ENCODE results near the gene HPCA.
"Not testable (repeated sequence)": the region's sequence is repeated elsewhere in the genome, so short reads cannot be mapped to it uniquely, and the experiment has no call there.

Gene HPCA

DNA sequence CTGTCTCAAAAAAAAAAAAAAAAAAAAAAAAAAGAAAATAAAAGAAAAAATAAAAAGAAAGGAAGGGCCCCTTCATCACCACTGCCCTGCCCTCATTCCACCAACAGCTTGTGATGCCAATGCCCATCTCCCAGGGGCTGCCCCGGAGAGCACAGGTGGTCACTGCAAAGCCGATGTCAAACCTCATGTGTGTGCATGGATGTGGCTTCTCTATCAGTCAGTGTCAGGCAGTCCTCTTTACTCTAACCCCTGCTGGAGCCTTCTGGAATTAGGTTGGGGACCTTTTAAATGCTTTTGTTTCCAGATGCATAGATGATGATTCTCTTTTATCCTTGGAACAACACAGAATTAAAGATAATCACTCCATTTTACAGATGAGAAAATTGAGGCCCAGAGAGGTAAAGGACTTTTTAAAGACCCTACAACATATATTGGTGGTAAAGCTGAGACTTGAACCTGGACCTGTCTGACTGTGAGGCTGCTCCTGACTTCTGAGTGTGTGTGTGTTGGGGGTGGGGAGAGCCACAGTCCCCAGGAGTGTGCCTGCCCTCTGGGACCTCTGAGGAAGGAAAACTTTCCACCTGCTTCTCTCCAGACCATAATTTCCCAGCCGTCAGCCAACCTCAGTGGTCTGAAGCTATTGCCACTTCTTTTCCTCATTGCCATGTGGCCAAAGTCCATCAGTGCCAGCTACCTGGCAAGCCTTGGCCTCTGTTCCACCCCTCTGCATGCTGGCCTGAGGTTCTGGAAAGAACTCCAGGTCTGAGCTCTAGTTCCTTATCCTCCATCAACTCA is 17.9 kb downstream of the HPCA start:
- no peak for DNase-seq

DNA sequence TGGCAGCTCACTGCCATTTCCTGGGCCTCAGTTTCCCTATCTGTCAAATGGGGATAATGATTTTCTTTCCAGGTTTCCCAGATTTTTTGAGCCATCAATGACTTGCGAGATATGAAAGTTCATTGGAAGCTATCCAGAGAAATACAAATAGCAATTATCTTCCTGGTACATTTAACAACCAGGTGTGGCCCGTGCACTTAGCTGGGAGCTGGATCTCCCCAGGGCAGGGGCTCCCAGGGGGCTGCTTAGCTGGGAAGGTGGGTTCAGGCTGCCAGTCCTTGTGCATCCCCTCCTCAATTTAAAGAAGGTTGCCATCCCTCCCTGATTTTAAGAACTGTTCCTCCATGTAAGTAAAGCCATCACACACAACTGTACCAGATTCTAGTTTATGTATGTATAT is 18.5 kb downstream of the HPCA start:
- DNase-seq = no peak

DNA sequence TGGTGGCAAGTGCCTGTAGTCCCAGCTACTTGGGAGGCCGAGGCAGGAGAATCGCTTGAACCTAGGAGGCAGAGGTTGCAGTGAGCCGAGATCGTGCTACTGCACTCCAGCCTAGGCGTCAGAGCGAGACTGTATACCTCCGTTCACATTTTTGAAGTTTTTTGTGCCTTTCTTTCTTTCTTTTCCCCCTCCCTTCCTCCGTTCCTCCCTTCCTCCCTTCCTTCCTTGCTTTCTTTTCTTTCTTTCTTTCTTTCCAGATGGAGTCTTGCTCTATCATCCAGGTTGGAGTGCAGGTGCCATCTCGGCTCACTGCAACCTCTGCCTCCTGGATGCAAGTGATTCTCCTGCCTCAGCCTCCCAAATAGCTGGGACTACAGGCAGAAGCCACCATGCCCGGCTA is 19.3 kb downstream of the HPCA start:
- DNase-seq = not testable (repeated sequence)

DNA sequence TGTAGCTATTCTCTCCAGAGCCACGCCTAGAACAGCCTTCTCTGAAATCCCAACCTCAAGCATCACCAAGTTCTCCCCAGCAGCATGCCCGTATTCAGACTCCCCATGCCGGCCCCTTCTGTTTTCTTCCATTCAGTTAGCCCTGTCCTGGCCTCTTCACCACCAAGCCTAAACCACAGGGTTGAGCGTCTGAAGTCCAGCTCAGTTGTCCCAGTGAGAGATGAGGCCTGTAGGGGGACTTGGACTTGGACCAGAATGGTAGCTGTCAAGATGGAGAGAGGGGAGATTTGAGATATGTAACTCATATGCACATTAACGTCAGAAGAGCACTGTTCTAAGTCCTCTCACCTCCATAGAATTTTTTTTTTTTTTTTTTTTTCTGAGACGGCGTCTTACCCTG is 20.4 kb downstream of the HPCA start:
- no peak for DNase-seq

DNA sequence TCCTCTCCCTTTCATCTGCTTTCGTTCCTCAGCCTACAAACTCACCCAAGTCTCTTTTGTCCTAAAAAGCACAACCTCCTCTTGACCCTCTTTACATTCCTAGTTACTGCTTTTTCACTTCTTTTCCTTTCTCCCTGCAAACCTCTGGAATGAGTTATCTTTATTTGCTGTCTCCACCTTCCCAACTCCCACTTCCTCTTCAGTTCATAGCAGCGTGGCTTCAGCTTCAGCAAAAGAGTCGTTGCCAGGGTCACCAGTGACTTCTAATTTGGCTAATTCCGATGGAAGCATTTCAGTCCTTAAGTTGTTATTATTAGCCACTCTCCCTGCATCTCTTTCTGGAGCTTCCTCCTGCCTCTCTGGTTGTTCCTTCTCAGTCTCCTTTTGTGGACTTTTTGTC is 21.1 kb downstream of the HPCA start:
- DNase-seq = no peak

DNA sequence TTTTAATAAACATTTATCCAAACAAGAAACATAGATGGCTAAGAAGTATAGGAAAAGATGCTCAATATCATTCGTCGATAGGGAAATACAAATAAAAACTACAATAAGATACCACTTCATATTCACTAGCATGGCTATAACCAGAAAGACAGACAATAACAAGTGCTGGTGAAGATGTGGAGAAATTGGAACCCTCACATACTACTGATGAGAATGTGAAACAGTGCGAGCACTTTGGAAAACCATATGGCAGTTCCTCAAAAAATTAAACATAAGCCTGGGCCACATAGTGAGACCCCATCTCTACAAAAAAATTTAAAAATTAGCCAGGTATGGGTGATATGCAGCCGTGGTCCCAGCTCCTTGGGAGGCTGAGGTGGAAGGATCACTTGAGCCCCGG is 24.0 kb downstream of the HPCA start:
- no peak for DNase-seq

DNA sequence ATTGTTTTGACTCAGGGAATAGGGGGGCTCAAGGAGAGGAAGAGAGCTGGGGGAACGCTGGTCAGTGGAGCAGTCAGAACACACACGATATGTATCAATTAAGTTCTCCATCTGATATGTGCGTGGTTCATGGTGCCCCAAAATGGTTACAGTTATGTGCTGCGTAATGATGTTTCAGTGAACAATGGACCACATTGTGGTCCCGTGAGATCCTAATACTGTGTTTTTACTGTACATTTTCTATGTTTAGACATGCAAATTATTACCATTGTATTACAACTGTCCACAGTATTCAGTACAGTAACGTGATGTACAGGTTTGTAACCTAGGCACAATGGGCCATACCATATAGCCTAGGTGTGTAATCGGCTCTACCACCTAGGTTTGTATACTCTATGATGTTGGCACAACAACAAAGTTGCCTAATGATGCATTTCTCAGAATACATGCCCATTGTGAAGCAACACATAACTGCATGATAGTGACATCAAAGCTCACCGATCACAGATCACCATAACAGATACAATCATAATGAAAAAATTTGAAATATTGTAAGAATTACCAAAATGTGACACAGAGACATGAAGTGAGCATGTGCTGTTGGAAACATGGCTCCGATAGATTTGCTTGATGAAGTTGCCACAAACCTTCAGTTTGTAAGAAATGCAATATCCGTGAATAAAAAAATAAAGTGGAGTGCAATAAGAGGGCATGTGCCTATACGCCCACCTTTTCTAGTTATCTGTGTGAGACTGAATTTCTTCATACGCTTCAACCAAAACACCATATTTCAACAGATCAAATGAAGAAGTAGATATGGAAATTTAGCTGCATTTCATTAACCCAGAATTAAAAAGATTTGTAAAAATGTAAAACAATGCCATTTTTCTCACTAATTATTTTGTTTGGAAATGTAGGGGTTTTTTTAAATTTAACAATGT is 29.7 kb downstream of the HPCA start:
- DNase-seq = no peak

DNA sequence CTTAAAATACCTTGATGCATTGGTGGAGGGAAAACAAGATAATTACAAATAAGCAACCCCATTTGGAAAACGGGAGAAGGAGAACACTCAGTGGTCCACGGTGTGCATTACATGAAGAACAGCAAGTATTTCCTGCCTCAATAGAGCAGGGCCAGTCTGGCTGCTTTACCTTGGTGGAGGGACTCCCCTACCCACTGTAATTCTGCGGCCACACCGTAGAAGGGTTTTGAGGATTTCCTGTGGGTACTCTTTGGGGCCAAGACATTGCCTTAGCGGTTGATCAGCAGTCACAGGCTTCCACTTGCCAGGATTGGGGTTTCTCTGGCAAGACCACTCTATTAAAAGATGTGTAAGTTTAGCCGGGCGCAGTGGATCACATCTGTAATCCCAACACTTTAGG is 31.2 kb downstream of the HPCA start:
- no peak for DNase-seq

DNA sequence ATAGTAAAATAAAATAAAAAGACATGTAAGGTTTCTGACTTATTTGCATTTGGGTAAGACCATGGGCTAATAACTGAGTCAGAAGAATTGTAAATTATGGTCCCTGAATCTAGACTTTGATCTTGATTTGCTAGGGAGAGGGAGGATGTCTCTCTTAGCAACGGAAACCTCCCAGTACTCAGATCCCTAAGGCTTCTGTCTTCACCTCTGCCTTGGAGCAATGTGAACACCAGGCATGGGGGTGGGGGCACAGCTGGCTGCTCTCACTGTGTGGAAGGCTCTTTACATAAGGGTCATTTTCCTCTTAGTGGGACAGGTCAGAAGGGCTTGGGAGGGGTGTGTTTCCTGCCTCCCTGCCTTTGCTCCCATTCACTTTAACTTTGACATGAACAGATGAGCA is 31.9 kb downstream of the HPCA start:
- DNase-seq = no peak

DNA sequence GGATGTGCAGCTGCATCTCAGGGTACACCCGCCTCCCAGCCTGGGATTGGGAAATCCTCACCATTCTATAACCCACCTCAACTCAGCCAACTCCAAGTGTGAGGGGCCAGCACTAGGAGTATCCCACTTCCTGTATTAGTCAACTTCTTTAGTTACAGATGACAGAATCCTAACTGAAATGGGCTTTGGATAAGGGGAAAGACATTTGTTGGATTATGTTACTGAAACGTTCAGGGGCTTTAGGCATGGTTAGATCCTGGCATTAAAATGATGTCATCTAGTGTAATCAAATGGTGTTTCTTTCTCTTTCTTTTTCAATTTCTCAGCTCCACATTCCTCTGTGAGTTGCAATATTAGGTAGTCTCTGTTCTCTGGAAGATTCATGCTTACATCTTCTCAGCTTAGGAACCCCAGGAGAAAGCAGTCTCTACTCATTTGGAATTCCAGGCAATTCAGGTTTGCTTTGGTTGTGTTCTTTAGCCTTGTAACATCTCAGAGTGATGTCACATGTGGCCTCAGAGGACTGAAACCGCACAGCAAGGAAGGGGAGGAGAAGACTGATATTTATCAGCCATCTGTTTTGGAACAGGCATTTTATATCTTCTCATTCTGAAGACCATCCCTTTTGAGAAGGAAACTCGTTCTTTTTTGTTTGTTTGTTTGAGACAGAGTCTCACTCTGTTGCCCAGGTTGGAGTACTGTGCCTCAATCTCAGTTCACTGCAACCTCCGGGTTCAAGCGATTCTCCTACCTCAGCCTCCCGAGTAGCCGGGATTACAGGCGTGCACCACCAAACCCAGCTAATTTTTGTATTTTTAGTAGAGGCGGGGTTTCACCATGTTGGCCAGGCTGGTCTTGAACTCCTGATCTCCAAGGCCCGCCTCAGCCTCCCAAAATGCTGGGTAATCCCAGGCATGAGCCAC is 33.8 kb downstream of the HPCA start:
- no peak for DNase-seq

DNA sequence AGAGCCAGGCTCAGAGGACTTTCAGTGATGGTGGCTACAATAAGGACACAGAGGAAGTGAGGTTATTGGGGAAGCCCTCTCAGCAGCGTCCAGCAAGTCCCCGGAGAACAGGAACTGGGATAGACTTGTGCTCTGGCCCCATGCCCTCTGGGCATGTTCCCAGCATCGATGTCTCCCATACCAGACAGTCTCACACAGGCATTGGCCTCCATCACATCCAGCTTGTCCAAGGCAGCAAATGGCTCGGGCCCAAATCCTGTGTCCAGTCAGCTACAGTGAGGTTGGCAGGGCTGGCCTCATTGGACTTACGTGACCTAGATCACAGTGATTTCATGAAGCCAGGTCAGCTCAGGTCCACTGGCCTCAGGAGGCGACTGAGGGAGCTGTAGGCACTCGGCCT is 34.5 kb downstream of the HPCA start:
- no peak for DNase-seq

DNA sequence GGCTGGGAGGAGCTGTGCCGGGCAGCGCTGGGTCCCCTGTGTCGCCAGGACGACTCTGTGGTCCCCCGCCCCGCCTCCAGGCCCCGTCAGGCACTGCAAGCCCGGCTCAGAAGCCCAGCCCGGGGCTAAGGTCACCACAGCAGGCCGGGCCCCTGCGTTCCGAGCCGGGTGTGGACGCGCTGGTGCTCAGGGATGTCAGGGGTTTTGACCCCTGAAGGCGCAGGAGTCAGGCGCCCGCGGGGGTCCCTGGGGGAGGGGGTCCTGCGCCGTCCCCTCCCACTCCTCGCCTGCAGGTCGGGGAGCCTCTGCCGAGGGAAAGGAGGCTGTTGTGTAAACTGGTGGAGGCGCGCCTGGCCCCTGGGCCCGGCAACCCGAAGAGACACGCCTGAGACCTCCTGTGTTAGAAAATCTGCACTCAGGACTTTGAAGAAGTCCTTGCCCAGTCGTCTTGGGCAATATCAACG is 38.6 kb downstream of the HPCA start:
- DNase-seq = peak in 1 of 2 experiments; percentile 42

DNA sequence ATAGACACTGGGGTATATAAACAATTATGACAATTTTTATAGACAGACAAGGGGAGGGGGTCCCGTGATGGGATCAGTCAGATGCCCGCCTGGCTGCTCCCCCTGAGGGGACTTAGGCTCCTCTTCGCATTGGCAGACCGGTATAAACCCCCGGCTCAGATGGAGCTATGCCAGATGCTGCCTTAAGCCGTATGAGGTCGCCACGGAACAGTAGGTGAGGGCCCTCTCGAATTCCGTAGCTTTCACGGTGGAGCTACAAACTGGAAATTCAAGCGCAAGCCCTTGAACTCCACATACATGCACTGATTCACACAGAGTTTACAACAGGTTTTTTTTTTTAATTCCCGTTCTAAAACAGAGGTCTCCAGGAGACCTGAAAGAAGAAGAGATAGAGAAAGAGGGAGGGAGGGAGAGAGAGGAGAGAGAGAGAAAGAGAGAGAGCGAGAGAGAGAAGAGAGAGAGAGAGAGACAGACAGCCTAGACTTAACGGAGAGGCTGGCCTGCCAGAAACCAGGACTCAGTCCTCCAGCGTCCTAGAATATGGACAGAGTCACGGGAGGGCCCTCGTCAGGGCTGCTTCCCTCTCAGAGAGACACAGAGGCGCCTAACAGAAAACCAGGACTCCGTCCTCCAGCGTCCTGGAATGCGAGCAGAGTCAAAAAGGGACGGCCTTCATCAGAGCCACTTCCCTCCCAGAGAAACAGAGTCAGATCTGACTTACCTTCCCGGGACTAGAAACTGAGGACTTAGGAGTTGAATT is 39.3 kb downstream of the HPCA start:
- peak in 1 of 2 experiments; percentile 35 for DNase-seq

DNA sequence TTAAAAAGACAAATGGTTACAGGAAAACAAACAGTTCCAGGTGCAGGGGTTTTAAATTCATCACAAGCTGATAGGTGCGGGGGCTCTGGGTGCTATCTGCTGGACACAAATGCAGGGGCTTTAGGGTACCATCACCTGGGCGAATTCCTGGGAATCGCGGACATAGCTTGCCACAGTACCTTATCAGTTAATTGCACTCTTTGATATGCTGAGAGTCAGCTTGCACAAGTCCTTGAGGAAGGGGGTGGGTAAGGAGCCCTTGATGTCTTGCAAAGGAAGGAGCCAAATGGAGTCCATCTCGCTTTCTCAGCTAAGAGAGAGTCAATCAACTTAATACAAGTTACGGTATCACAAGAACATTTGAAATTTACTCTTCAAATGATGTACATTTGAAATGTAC is 40.3 kb downstream of the HPCA start:
- DNase-seq = no peak

DNA sequence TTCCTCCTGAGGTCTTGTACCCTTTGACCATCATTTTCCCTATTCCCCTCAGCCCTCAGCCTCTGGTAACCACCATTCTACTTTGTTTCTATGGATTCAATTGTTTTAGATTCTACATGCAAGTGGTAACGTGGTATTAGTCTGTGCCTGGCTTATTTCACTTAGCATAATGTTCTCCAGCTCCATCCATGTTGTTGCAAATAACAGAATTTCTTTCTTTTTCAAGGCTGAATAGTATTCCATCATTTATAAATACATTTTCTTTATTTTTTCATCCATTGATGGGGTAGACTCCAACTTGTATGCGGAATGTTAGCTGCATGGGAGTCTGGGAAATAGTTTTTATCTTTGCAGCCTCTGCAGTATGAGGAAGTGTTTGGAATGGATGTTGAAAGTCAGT is 41.1 kb downstream of the HPCA start:
- DNase-seq = no peak

DNA sequence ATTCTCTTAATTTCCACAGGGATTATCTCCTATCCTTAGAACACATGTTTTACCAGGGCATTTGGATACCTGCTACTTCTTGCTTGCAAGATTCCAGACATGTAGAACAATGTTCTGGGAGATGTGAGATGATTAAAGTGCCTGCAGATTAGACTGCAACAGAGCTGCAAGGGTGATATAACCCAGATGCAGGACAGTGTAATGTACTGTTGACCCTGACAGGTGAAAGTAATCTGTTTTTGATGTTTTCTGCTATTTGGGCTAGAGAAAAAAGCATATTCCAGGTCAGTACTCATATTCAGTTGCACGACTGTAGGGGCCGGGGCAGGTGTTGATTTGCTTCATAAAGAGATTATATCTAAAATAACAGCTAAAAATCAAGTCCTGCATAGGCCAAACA is 42.0 kb downstream of the HPCA start:
- no peak for DNase-seq

DNA sequence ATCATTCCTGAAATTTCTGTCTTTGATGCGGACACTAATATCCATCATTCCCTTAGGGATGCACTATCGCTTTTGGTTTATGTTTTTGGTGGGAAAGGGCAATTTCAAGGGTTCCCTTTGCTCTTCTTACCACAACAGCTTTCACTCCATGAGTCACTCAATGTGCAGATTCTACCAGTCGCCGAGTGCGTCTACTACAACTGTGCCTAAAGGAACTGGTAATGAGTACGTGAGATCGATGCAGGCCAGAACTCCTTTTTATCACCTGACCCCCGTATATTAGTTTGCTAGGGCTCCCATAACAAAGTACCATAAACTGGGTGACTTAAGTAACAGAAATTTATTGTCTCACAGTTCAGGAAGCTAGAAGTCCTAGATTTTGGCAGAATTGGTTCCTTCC is 42.4 kb downstream of the HPCA start:
- no peak for DNase-seq

DNA sequence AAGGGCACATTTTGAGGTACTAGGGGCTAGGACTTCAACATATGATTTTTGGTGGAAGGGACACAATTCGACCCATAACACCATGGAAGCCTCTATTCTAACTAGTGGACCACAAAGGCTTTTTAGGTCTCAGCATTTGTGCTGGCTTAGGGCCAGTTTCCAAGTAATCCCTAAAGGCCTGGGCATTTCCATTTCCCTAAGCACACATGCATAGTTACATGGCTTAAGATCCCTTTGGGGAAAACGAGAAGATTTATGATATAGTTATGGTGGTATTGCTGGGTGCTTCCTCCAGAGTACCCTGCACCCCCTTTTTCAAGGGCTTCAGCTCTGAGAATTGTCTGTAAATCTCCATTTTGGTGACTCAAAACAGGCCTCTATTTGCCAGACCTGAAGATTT is 43.1 kb downstream of the HPCA start:
- DNase-seq = no peak

DNA sequence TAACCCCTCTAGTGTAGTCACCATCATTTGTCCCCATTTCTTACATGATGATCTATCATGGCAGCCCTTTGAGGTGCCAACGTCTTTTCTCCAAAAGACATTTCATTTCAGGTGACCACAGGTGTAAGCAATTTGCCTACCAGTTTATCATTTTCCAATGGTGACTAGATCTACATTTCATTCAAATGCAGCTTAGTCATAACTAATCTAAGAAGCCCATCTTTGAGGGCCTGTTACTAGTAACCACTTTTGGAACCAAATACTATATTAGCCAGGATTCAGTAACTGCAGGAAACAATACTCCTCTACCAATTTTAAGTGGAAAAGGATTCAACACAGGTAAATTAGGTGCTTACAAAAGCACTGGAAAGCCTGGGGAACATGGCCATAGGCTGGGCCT is 45.5 kb downstream of the HPCA start:
- no peak for DNase-seq

DNA sequence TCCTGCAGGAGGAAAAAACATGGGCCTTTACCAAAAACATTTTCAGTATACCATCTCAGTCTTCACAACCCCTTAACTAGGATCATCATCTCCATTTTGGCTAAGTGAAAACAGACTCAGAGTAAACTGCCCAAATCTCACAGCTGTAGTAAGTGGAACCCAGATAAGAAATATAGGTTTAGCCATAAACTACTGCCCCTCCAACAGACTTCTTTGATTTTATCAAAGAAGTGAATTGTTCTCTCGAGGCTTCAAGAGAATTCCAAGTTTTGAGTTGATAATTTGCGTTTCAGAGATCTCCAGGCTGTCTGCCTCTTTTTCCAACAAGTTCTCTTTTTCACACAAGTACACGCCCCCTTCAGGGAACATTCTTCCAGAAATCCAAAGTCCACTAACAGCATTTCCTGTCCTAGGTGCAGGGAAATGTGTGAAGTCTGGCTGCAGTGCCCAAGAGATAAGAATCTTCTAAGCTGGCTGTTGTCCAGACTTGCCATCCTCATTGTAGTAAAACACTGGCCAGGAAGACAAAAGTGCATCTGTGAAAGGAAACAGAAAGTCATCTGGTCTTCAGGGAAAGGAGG is 47.5 kb downstream of the HPCA start:
- no peak for DNase-seq

DNA sequence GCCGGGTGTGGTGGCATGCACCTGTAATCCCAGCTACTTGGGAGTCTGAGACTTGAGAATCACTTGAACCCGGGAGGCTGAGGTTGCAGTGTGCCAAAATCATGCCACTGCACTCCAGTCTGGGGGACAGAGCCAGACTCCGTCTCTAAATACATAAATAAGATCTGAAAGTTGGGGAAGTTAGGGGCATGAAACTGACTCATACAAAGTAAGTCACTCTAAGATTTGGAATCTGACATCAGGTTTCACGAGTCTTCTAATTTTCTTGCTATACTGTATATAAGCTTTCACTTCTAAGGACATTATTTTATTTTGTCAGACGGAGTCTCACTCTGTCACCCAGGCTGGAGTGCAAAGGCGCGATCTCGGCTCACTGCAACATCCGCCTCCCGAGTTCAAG is 48.2 kb downstream of the HPCA start:
- DNase-seq = no peak

DNA sequence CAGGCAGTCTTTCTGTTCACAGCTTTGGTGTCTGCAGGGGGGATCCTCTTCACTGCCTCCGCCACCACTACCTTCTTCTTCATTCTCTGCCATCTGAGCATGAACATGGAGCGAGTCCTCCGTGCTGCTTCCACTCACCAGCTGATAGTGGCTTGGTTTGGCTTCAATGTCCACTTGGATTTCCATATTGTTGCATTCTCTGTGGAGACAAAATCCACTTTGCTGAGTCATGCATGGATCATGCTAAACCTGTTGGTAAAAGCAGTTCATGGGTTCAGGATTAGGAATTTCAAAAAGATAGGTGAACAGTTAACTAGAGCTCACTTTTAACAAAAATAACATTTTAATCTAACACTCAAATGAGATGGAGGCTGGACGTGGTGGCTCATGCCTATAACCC is 50.8 kb downstream of the HPCA start:
- DNase-seq = no peak
